Tibial nerve (tissue), 3 donors: ENCODE results near the gene CRAT.

Source experiments
- CTCF ChIP-seq, 5 experiments: fragments of 200-600 bp in 3 of 5; fragments of 450-650 bp in 2 of 5; sonication (generic) in 3 of 5; IDR thresholded peaks; one replicate each; pipeline ENCODE4 v1.5.1; 2016 to 2019; ENCODE audit warnings: antibody characterized with exemption in 5 of 5, mild to moderate bottlenecking in 3 of 5, moderate library complexity in 2 of 5
- POLR2A ChIP-seq, 2 donors: fragments of 450-650 bp; IDR thresholded peaks; one replicate each; pipeline ENCODE4 v1.6.1; 2017; ENCODE audit warnings: antibody characterized with exemption in 2 of 2, mild to moderate bottlenecking in 2 of 2, moderate library complexity in 2 of 2

DNA sequence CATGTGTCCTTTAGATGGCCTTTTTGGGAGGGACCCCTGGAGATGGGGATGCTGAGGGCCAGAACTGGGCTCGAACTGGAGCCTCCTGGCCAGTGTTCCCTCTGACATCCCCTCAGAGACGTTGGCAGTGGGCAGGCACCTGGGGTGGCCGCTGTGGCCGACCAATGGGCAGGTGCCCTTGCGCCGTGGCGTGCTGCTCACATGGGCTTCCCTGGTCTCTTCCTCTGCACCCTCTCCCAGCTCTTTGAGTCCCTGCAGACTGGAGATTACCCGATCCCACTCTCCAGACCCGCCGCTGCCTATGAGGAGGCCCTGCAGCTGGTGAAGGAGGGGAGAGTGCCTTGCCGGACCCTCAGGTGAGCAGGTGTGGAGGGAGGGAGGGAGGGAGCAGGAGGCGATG is 49.6 kb downstream of the CRAT start:
- no peak for TF ChIP-seq CTCF (IDR thresholded peaks at IDR 0.05)
- TF ChIP-seq POLR2A (IDR thresholded peaks at IDR 0.05): no peak
